ENCODE results near the gene BCO2. TPM values are rescaled to one million over a fixed set of nuclear protein-coding genes. Genes with fewer than 3 reads are reported as not detected.

The BCO2 gene
- total RNA-seq, 1 experiment from 2014 or later: 0.31 TPM

GRCh38 chr11:112156153-112156955 is 19.0 kb upstream of the BCO2 start:
- Histone ChIP-seq H4K5ac (ENCODE audit: insufficient read length, low read depth, low read length) (no peak overlapping the region), H2BK5ac (ENCODE audit: insufficient read length, low read length) (no peak overlapping the region), H3K4ac (ENCODE audit: low read depth, low read length) (no peak overlapping the region), H4K20me1 (ENCODE audit: control insufficient read depth, insufficient read depth, insufficient read length) (no peaks in the 10 kb centered on the region), H2BK20ac (ENCODE audit: low read depth, low read length, poor library complexity, severe bottlenecking) (no peak overlapping the region), H4K8ac (replicated peaks; ENCODE audit: insufficient read length, low read depth, low read length) (no peak overlapping the region), H2AK5ac (ENCODE audit: insufficient read length, low read length) (no peak overlapping the region), H3K79me1 (ENCODE audit: insufficient read depth, low read depth, low read length, poor library complexity, severe bottlenecking) (no peaks in the 10 kb centered on the region), H3K18ac (ENCODE audit: insufficient read length, low read depth, low read length) (no peak overlapping the region), H3K9ac (ENCODE audit: extremely low read depth, insufficient read length, low read length) (no peak overlapping the region), H3K27ac (ENCODE audit: insufficient read length, low read depth, low read length) (no peak overlapping the region), H2AFZ (ENCODE audit: low read length) (no peak overlapping the region), H3K14ac (ENCODE audit: insufficient read depth, low read length) (no peak overlapping the region), H3K23me2 (ENCODE audit: insufficient read length, low read depth, low read length, poor library complexity, severe bottlenecking) (no peaks in the 10 kb centered on the region), H2BK12ac (ENCODE audit: insufficient read length, low read depth, low read length) (no peak overlapping the region), H3T11ph (ENCODE audit: low read length) (no peak overlapping the region), H4K91ac (ENCODE audit: insufficient read length, low read depth, low read length) (no peak overlapping the region), H3K79me2 (ENCODE audit: insufficient read depth, low read length) (no peaks in the 10 kb centered on the region), H3K56ac (ENCODE audit: insufficient read length, low read depth, low read length) (no peak overlapping the region), H3K23ac (ENCODE audit: insufficient read length, low read depth, low read length) (no peak overlapping the region), H3K4me2 (ENCODE audit: insufficient read depth, insufficient read length, low read length) (no peak overlapping the region), H3K27me3 (ENCODE audit: insufficient read depth, low read length) (no peaks in the 10 kb centered on the region), H2BK15ac (ENCODE audit: low read depth, low read length) (no peak overlapping the region), H3K9me3 (ENCODE audit: control insufficient read depth, low read depth, low read length) (no peaks in the 10 kb centered on the region), H3K4me1 (ENCODE audit: insufficient read depth, low read length) (no peaks in the 10 kb centered on the region), H2BK120ac (ENCODE audit: low read depth, low read length, poor library complexity, severe bottlenecking) (no peak overlapping the region)
- no peak overlapping the region for H3K27ac Mint-ChIP-seq
- TF ChIP-seq CTCF (conservative IDR thresholded peaks at IDR 0.05): no peak
- H3K27me3 Mint-ChIP-seq (ENCODE audit: low read depth): no peaks in the 10 kb centered on the region
- no peaks in the 10 kb centered on the region for H3K4me1 Mint-ChIP-seq
- H3K36me3 Mint-ChIP-seq (ENCODE audit: insufficient read depth in 1 of 3, low read depth in 3 of 3): no peaks in the 10 kb centered on the region
- no peaks in the 10 kb centered on the region for H3K9me3 Mint-ChIP-seq
- no CpG with 5 or more reads among the region's 5 CpGs for WGBS (ENCODE audit: extremely low coverage, insufficient read length, low lambda C conversion rate)
- DNase-seq: no peak
- H3K4me3 Mint-ChIP-seq: no peak overlapping the region
